CD4-positive, alpha-beta T cell treated with Interferon gamma for 1 hour (primary cell): ENCODE results near the gene EXT2.

Experiments
- DNase-seq: peaks from one replicate; pipeline ENCODE4 v3.0.0-alpha.2; 2020

The EXT2 gene

GRCh38 chr11:44136176-44136945 is 40.9 kb downstream of the EXT2 start:
- DNase-seq, result no peak

GRCh38 chr11:44137057-44137456 is 41.6 kb downstream of the EXT2 start:
- DNase-seq, result no peak

- no peak for DNase-seq
Measured at GRCh38 chr11:44138286-44138685, 42.8 kb downstream of the EXT2 start.

- no peak for DNase-seq
Measured at GRCh38 chr11:44138980-44139379, 43.5 kb downstream of the EXT2 start.

GRCh38 chr11:44139565-44140330 is 44.3 kb downstream of the EXT2 start:
- DNase-seq, result no peak

GRCh38 chr11:44140372-44140771 is 44.9 kb downstream of the EXT2 start:
- DNase-seq, result no peak

GRCh38 chr11:44140805-44141204 is 45.3 kb downstream of the EXT2 start:
- DNase-seq, result no peak

GRCh38 chr11:44143987-44144909 is 48.8 kb downstream of the EXT2 start:
- no peak for DNase-seq

GRCh38 chr11:44145011-44145775 is 49.7 kb downstream of the EXT2 start:
- no peak for DNase-seq

- DNase-seq, result no peak
Measured at GRCh38 chr11:44146931-44147330, 51.5 kb downstream of the EXT2 start.

- no peak for DNase-seq
Measured at GRCh38 chr11:44147751-44148150, 52.3 kb downstream of the EXT2 start.

- no peak for DNase-seq
Measured at GRCh38 chr11:44149651-44150050, 54.2 kb downstream of the EXT2 start.

- no peak for DNase-seq
Measured at GRCh38 chr11:44150401-44150800, 54.9 kb downstream of the EXT2 start.

- DNase-seq, result no peak
Measured at GRCh38 chr11:44157019-44157418, 61.5 kb downstream of the EXT2 start.

GRCh38 chr11:44158384-44158783 is 62.9 kb downstream of the EXT2 start:
- DNase-seq, result no peak

GRCh38 chr11:44159848-44160721 is 64.6 kb downstream of the EXT2 start:
- DNase-seq, result no peak

GRCh38 chr11:44162004-44162403 is 66.5 kb downstream of the EXT2 start:
- DNase-seq, result no peak

- DNase-seq, result no peak
Measured at GRCh38 chr11:44162662-44163061, 67.2 kb downstream of the EXT2 start.

- no peak for DNase-seq
Measured at GRCh38 chr11:44165432-44165831, 70.0 kb downstream of the EXT2 start.

GRCh38 chr11:44167046-44167445 is 71.6 kb downstream of the EXT2 start:
- no peak for DNase-seq

GRCh38 chr11:44171518-44171917 is 76.0 kb downstream of the EXT2 start:
- DNase-seq, result no peak
